ENCODE measurements around the gene SIRPA. TPM values are rescaled to one million over a fixed set of nuclear protein-coding genes. Genes with fewer than 3 reads are reported as not detected.
A peak's percentile ranks its signal among the peaks of the same experiment; 100 is the strongest.

The SIRPA gene
- total RNA-seq, 2 experiments from 2014 or later = 0.60 to 0.64 TPM

DNA sequence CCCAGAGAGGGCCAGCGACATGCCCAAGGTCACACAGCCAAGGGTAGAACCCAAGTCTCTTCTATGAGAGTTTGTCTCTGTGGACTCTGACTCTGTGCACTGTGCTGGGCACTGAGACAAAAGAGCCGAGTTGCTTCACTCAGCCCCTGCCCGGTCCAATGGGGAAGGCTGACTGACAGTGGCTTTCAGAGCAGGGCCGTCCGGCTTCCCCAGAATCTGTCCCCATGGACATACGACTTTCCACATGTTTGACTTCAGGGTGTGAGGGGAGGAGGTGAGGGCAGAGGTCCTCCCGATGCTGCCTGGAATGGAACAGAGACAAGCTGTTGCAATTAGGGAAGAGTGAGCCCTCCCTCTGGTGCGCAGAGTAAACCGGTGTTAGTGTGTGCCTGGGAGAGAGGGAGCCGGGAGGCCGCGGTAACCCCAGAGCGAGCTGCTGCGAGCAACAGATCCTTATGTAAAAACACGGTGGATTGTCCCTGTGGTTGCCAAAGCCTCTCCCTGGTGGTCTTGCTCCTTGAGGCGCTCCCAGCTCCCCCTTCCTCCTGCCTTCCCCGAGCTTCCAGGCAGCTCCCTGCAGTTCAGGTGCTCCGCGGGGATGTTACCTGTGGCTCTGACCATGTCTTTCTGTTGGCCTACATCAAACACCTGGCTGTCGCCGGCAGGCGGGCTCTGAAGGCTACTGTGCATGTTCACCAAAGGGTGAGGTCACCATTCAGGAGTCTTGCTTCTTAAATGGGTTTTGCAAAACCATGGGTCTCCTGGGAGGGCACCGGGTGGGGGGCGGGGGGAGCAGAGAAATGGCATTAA is 672 bp downstream of the SIRPA start:
- no peaks in the 10 kb centered on the region for H3K36me3 ChIP-seq (ENCODE audit: insufficient read depth, low read length)
- ChIA-PET CTCF (no interaction called here), POLR2A (no interaction called here)
- peaks cover 76% of the 10 kb centered on the region for H3K27me3 Mint-ChIP-seq
- no peaks in the 10 kb centered on the region for H3K9me3 Mint-ChIP-seq
- H3K27ac Mint-ChIP-seq = no peak overlapping the region
- H3K9me3 ChIP-seq (ENCODE audit: control insufficient read depth in 1 of 2, insufficient read depth in 1 of 2, low read length in 2 of 2) = peaks cover 0 to 5% of the 10 kb centered on the region in 2 experiments
- intact Hi-C loops (cut with DNase I, micrococcal nuclease) = no loop called here
- peaks cover 2% of the 10 kb centered on the region for H3K4me1 ChIP-seq (ENCODE audit: insufficient read depth, low read length)
- H3K27ac ChIP-seq (ENCODE audit: low read depth in 1 of 2, low read length in 2 of 2) = no peak overlapping the region
- peak overlapping the region; percentile 42 for H3K4me3 Mint-ChIP-seq
- peaks cover 4% of the 10 kb centered on the region for H3K4me1 Mint-ChIP-seq (ENCODE audit: low read depth)
- peaks cover 17 to 41% of the 10 kb centered on the region in 2 experiments for H3K27me3 ChIP-seq (ENCODE audit: control insufficient read depth in 1 of 2, insufficient read depth in 2 of 2, low read length in 2 of 2)
- no peak for TF ChIP-seq CTCF (IDR thresholded peaks at IDR 0.05)
- no peak for ATAC-seq (ENCODE audit: poor library complexity)
- H3K36me3 Mint-ChIP-seq (ENCODE audit: low read depth) = no peaks in the 10 kb centered on the region
- DNase-seq = no peak
- H3K4me3 ChIP-seq (ENCODE audit: low read length) = peak overlapping the region; percentile 37

DNA sequence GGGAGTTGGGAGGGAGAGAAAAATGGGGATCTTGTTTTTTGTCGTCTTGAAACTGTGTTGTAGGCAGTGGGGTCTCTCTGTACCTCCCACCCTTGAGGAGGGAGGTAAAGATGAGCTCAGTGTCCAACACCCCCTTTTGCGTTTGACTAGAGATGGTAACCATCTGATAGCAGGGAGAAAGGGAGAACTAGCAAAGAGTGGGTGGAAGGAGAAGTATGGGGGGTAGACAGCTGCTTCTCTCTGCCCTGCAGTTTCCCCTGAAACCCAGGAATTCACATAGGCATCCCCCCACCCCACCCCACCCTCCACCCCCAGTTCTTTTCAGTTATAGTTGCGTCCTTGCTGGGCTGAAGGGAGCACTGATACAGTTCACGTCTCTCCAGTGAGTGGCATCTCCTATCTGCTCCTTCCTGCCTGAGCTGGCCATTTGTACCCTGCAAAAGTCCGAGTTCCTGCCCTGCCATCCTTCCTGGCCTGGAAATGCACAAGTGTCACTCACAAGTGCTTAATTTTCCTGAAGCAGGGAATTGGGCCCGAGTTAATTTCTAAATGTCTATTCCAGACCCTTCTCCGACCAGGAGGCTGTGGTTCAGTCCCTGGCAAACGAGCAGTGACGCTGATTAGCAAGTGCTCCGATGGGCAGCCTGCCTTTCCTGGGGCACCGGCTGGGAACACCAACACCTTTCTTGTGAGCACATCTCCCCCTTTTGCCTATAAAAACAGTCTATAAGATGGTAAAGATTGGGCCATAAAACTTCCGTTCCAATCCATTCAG is 1.5 kb downstream of the SIRPA start:
- no peak for TF ChIP-seq CTCF (IDR thresholded peaks at IDR 0.05)
- Histone ChIP-seq H3K4me3 (ENCODE audit: low read length) (peak overlapping the region; percentile 37), H3K27me3 (ENCODE audit: control insufficient read depth in 1 of 2, insufficient read depth in 2 of 2, low read length in 2 of 2) (peaks cover 16 to 35% of the 10 kb centered on the region in 2 experiments), H3K36me3 (ENCODE audit: insufficient read depth, low read length) (no peaks in the 10 kb centered on the region), H3K4me1 (ENCODE audit: insufficient read depth, low read length) (peaks cover 2% of the 10 kb centered on the region), H3K9me3 (ENCODE audit: control insufficient read depth in 1 of 2, insufficient read depth in 1 of 2, low read length in 2 of 2) (peaks cover 0 to 6% of the 10 kb centered on the region in 2 experiments), H3K27ac (ENCODE audit: low read depth in 1 of 2, low read length in 2 of 2) (no peak overlapping the region)
- Mint-ChIP-seq H3K27me3 (peaks cover 74% of the 10 kb centered on the region), H3K36me3 (ENCODE audit: low read depth) (no peaks in the 10 kb centered on the region), H3K27ac (no peak overlapping the region), H3K9me3 (no peaks in the 10 kb centered on the region), H3K4me1 (ENCODE audit: low read depth) (peaks cover 4% of the 10 kb centered on the region), H3K4me3 (peak overlapping the region; percentile 42)
- POLR2A ChIA-PET = no interaction called here
- ATAC-seq (ENCODE audit: poor library complexity) (no peak), DNase-seq (no peak)
- CTCF ChIA-PET = no interaction called here
- intact Hi-C loops (cut with DNase I, micrococcal nuclease) = no loop called here

- peaks cover 0 to 8% of the 10 kb centered on the region in 2 experiments for H3K9me3 ChIP-seq (ENCODE audit: control insufficient read depth in 1 of 2, insufficient read depth in 1 of 2, low read length in 2 of 2)
- Mint-ChIP-seq H3K4me3 (no peak overlapping the region), H3K4me1 (ENCODE audit: low read depth) (peaks cover 4% of the 10 kb centered on the region), H3K9me3 (no peaks in the 10 kb centered on the region), H3K36me3 (ENCODE audit: low read depth) (no peaks in the 10 kb centered on the region), H3K27ac (no peak overlapping the region), H3K27me3 (peaks cover 73% of the 10 kb centered on the region)
- no peaks in the 10 kb centered on the region for H3K36me3 ChIP-seq (ENCODE audit: insufficient read depth, low read length)
- H3K4me3 ChIP-seq (ENCODE audit: low read length) = no peak overlapping the region
- ChIA-PET CTCF (no interaction called here), POLR2A (no interaction called here)
- intact Hi-C loops (cut with DNase I, micrococcal nuclease) = no loop called here
- peaks cover 15 to 35% of the 10 kb centered on the region in 2 experiments for H3K27me3 ChIP-seq (ENCODE audit: control insufficient read depth in 1 of 2, insufficient read depth in 2 of 2, low read length in 2 of 2)
- ATAC-seq (ENCODE audit: poor library complexity) = no peak
- H3K4me1 ChIP-seq (ENCODE audit: insufficient read depth, low read length) = peaks cover 2% of the 10 kb centered on the region
- DNase-seq = peak in 2 of 14 experiments; percentile 50 to 54
- TF ChIP-seq CTCF (IDR thresholded peaks at IDR 0.05) = no peak
- H3K27ac ChIP-seq (ENCODE audit: low read depth in 1 of 2, low read length in 2 of 2) = no peak overlapping the region
Observed at GRCh38 chr20:1897541-1897940, 2.3 kb downstream of the SIRPA start.
